GM10266 (cell line): ENCODE data around the gene RHOF.

Source experiments
- DNase-seq: peaks from one replicate; pipeline ENCODE4 v3.0.0; 2012; ENCODE audit errors: extremely low spot score
- TF ChIP-seq, protein P1 (sequence below): IDR thresholded peaks from 2 replicates; pipeline ENCODE4 v1.5.1; 2012; ENCODE audit warnings: mild to moderate bottlenecking, low read depth; ENCODE audit not compliant: control insufficient read depth, insufficient read depth; ENCODE audit errors: missing control alignments

The RHOF gene

GRCh38 chr12:121799156-121799841, 5.8 kb upstream of the RHOF start:
- TF ChIP-seq, protein P1, sequence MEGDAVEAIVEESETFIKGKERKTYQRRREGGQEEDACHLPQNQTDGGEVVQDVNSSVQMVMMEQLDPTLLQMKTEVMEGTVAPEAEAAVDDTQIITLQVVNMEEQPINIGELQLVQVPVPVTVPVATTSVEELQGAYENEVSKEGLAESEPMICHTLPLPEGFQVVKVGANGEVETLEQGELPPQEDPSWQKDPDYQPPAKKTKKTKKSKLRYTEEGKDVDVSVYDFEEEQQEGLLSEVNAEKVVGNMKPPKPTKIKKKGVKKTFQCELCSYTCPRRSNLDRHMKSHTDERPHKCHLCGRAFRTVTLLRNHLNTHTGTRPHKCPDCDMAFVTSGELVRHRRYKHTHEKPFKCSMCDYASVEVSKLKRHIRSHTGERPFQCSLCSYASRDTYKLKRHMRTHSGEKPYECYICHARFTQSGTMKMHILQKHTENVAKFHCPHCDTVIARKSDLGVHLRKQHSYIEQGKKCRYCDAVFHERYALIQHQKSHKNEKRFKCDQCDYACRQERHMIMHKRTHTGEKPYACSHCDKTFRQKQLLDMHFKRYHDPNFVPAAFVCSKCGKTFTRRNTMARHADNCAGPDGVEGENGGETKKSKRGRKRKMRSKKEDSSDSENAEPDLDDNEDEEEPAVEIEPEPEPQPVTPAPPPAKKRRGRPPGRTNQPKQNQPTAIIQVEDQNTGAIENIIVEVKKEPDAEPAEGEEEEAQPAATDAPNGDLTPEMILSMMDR, result peak; percentile 23
- peak; percentile 84 for DNase-seq

DNA sequence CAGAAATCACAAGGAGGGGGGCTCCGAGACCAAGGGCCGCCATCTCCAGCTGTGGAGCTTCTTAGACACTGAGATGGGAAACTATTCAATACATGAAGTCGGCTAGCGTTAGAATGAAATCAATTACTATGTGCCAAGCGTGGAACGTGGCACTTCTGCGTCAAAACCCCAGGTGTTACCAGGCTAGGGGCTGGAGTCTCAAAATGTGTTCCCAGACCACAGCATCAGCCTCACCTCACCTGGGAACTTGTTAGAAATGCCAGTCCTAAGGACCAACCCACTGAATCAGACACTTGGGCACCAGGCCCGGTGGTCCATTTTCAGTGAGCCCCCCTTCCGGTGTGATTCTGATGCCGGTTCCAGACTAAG, 5.3 kb upstream of the RHOF start:
- TF ChIP-seq, protein P1, result no peak
- no peak for DNase-seq

DNA sequence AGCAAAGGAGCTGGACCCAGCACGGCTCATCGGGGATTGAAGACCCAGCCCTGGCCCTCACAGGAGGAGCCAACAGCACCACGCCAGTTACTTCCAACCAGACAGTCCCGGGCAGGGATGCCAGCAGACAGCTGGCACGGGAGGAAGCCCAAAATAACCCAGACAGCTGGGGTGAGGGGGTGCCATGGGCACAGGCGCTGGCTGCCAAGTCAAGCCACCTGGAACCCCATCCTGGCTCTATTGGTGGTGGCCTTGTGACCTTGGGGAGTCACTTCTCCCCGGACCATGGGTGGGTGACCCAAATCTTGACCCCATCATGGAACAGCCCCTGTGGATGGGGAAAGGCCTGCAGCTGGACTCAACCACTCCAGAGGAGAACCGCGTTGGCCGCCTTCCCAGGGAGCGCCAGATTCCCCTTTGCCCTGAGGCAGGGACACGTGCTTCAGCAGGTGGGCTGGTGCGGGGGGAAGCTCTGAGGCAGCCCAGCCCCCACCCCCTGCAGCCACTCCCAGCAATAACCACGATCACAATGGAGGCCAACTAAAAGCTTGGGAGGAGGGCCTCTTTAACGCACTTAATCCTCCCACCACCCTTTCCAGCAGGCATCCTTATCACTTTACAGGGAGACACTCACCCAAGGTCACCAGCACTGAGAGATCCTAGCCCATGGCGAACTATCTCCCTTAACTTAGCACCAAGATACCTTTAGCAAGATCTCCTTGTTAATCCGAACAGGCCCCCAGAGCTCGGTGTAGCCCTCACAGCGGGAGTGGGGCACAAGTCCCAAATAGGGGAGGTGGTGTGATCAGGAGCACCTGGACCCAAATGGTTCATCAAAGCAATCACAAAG, 4.7 kb upstream of the RHOF start:
- TF ChIP-seq, protein P1, result no peak
- no peak for DNase-seq

DNA sequence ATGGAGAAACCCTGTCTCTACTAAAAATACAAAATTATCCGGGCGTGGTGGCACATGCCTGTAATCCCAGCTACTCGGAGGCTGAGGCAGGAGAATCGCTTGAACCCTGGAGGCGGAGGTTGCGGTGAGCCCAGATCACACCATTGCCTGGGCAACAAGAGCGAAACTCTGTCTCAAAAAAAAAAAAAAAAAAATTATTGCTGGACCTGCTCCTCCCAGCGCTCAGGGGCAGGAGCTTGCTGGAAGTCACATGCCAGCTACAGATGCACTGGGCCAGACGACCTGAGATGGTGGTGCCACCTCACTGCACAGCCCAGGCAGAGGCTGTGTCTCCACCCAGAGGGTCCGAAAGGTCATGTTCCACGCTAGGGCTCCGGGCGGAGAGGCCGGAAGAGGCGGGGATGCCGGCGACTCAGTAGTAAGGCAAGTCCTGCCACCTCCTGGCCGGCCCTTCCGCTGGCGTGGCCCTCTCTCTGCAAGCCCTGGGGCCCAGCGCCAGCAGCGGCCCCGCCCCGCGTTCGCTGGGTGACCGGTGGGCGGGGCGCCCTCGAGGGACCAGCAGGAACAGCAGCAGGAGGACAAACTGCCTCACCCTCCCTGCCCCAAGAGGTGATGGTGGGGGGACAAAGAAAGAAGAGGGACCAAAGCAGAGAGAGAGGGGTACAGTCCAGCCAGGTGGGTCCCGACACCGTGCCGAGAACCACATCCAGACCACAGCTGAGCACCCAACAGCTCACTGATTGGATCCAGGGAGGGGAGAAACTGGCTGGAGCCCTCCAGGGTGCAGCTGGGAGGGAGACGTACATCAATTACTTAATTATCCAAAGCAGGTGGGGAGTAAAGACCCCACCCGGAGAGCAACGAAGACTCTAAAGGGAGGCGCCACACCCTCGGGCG, 3.6 kb upstream of the RHOF start:
- DNase-seq, result no peak
- TF ChIP-seq, protein P1, result no peak

DNA sequence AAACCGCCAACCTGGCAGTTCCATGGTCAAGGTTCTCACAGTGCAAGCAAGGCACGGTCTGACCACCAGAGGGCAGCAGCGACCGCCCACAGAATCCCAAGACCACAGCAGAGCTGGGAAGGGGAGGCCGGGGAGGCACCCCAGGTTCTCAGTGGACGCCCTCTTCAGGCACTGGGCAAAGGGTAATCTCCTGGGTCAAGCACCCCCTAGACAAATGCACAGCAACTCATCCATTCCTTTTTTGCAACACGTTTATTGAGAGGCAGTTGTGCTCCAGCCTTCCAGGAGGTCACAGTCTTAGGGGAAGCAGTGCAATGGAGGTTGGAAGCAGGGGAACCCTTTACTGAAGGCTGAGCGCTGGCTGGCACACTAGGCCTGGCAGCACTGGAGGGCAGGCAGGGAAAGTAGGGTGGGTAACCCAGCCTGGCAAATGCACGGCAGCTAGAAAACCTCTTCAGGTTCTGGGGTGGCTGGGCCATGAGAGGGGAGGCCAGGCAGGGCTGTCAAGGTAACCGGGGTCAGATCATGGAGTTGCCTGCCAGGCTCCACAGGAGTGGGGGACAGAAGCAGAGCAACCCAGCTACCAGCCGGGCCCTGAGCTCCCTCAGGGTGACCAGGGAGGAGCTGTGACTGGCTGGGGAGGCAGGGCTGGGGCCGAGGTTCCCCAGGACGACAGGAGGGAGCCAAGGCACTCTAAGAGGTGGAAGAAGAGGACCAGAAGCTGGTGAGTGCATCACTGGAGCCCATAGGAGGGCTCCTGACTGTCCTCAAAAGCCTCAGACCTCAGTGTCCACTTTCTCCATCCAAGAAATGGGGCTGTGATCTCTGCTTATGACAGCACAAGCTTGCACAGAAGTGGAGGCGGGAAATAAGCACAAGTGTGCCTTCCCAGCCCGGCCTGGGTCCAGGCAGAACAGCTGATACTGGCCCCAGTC, 1.8 kb upstream of the RHOF start:
- TF ChIP-seq, protein P1, result peak; percentile 97
- peak; percentile 88 for DNase-seq

DNA sequence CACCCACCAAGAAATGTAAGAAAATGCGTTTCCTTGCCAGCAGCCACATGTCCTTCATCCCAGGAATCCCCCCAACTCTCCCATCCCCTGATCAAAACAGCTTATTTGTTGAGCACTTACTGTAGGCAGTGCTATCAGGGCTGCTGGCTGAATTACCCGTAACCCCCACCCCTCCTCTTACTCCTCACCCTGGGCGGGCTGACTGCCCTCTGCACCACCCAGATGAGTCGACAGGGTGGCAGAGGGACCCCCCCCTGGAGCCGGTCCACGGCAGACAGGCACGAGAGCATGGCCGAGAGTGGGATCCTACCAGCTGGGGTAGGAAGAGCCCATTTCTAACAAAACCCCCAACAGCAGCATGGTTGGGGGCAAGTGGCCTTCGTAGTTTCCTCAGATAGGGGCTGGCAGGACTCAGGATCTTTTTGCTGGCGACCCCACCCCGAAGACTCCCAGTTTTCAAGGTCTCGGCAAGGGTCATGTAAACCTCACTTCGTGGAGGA, 1.1 kb upstream of the RHOF start:
- peak; percentile 48 for DNase-seq
- TF ChIP-seq, protein P1, result no peak
